Astrocyte (in vitro differentiated cells and primary cell): ENCODE measurements around the gene TNFRSF1B. TPM values are rescaled to one million over a fixed set of nuclear protein-coding genes. Genes with fewer than 3 reads are reported as not detected.
A peak's percentile ranks its signal among the peaks of the same experiment; 100 is the strongest.

ENCODE experiments used
- DNase-seq: peaks from one replicate; pipeline ENCODE4 v3.0.0-alpha.2; 2010; ENCODE audit warnings: low read depth
- FAIRE-seq: peaks from 2 replicates; lab custom pipeline; 2011; peaks lifted over from hg19 to GRCh38; lab: Jason Lieb, UNC
- H2AFZ ChIP-seq: 2 replicates; pipeline ENCODE4 v1.6.0; 2012; ENCODE audit warnings: low read depth, low read length, inconsistent platforms
- H3K27ac ChIP-seq: 2 replicates; pipeline ENCODE4 v1.5.1; 2011; ENCODE audit warnings: low read depth, low read length, inconsistent platforms
- H3K27me3 ChIP-seq: 2 replicates; pipeline ENCODE4 v1.6.0; 2011; ENCODE audit warnings: low read length, inconsistent platforms; ENCODE audit not compliant: insufficient read depth
- H3K36me3 ChIP-seq: 2 replicates; pipeline ENCODE4 v1.5.1; 2011; ENCODE audit warnings: low read length, inconsistent platforms; ENCODE audit not compliant: insufficient read depth
- H3K4me1 ChIP-seq: 2 replicates; pipeline ENCODE4 v1.5.1; 2011; ENCODE audit warnings: low read length, inconsistent platforms; ENCODE audit not compliant: insufficient read depth
- H3K4me2 ChIP-seq: 2 replicates; pipeline ENCODE4 v1.6.0; 2012; ENCODE audit warnings: low read length, inconsistent platforms
- H3K4me3 ChIP-seq: 2 replicates; pipeline ENCODE4 v1.5.1; 2011; ENCODE audit warnings: low read depth, mild to moderate bottlenecking, low read length, inconsistent platforms; ENCODE audit not compliant: insufficient read depth
- H3K79me2 ChIP-seq: 2 replicates; pipeline ENCODE4 v1.6.0; 2012; ENCODE audit warnings: mild to moderate bottlenecking, low read length, inconsistent platforms; ENCODE audit not compliant: insufficient read depth
- H3K9ac ChIP-seq: 2 replicates; pipeline ENCODE4 v1.6.0; 2012; ENCODE audit warnings: mild to moderate bottlenecking, low read length, inconsistent platforms
- H3K9me3 ChIP-seq: 2 replicates; pipeline ENCODE4 v1.5.1; 2012; ENCODE audit warnings: low read depth, mild to moderate bottlenecking, low read length, inconsistent platforms; ENCODE audit not compliant: insufficient read depth
- H4K20me1 ChIP-seq: 2 replicates; pipeline ENCODE4 v1.6.0; 2012; ENCODE audit warnings: low read length, inconsistent platforms; ENCODE audit not compliant: insufficient read depth
- H3K27ac Mint-ChIP-seq: one replicate; pipeline ENCODE4 v1.8.0; 2021; ENCODE audit warnings: mild to moderate bottlenecking, mixed read lengths; ENCODE audit not compliant: unreplicated experiment
- H3K27me3 Mint-ChIP-seq: one replicate; pipeline ENCODE4 v1.8.0; 2021; ENCODE audit warnings: low read depth, mixed read lengths; ENCODE audit not compliant: unreplicated experiment
- H3K36me3 Mint-ChIP-seq: one replicate; pipeline ENCODE4 v1.8.0; 2021; ENCODE audit warnings: low read depth, mixed read lengths; ENCODE audit not compliant: unreplicated experiment
- H3K4me1 Mint-ChIP-seq: one replicate; pipeline ENCODE4 v1.8.0; 2021; ENCODE audit warnings: low read depth, mixed read lengths; ENCODE audit not compliant: unreplicated experiment
- H3K4me3 Mint-ChIP-seq: one replicate; pipeline ENCODE4 v1.8.0; 2021; ENCODE audit warnings: mild to moderate bottlenecking, moderate library complexity, mixed read lengths; ENCODE audit not compliant: unreplicated experiment
- H3K9me3 Mint-ChIP-seq: one replicate; pipeline ENCODE4 v1.8.0; 2021; ENCODE audit warnings: mild to moderate bottlenecking, mixed read lengths; ENCODE audit not compliant: unreplicated experiment
- CTCF ChIP-seq: IDR thresholded peaks from 2 replicates; pipeline ENCODE4 v1.5.1; 2011; ENCODE audit warnings: low read depth, mild to moderate bottlenecking, inconsistent platforms, low read length, moderate library complexity; ENCODE audit not compliant: insufficient read depth
- EZH2 ChIP-seq: IDR thresholded peaks from 2 replicates; pipeline ENCODE4 v1.6.1; 2012; ENCODE audit warnings: mild to moderate bottlenecking, low read length, inconsistent platforms; ENCODE audit not compliant: insufficient read depth
- microRNA-seq: library from miRNA; unstranded; fragments of <30 nt; microRNA quantifications from one replicate; pipeline ENCODE4 v1.2.0, GENCODE V29; 2020
- total RNA-seq: library from RNA; stranded (reverse); gene quantifications from 2 replicates; pipeline ENCODE4 v1.2.1, GENCODE V29; 2021

The TNFRSF1B gene
- total RNA-seq, 1 donor from 2014 or later: 0.09 TPM

- Histone ChIP-seq H3K79me2 (no peaks in the 10 kb centered on the region), H3K27me3 (no peaks in the 10 kb centered on the region), H3K4me3 (no peak overlapping the region), H3K36me3 (peaks cover 34% of the 10 kb centered on the region), H4K20me1 (no peaks in the 10 kb centered on the region), H3K9me3 (no peaks in the 10 kb centered on the region), H3K9ac (no peak overlapping the region), H3K4me1 (no peaks in the 10 kb centered on the region), H3K4me2 (no peak overlapping the region), H3K27ac (no peak overlapping the region), H2AFZ (no peak overlapping the region)
- FAIRE-seq (no peak), DNase-seq (peak; percentile 59)
- Mint-ChIP-seq H3K27me3 (no peaks in the 10 kb centered on the region), H3K4me1 (peaks cover 11% of the 10 kb centered on the region), H3K36me3 (peaks cover 21% of the 10 kb centered on the region), H3K9me3 (no peaks in the 10 kb centered on the region), H3K4me3 (no peak overlapping the region), H3K27ac (no peak overlapping the region)
- TF ChIP-seq CTCF (no peak), EZH2 (no peak)
These were observed 84.7 kb downstream of the TNFRSF1B start for GRCh38 chr1:12251442-12251841.

GRCh38 chr1:12255913-12256312, 89.1 kb downstream of the TNFRSF1B start:
- H3K27me3 ChIP-seq: no peaks in the 10 kb centered on the region
- no peak overlapping the region for H3K9ac ChIP-seq
- Mint-ChIP-seq H3K27ac (no peak overlapping the region), H3K4me3 (no peak overlapping the region), H3K9me3 (no peaks in the 10 kb centered on the region), H3K36me3 (peaks cover 19% of the 10 kb centered on the region), H3K27me3 (no peaks in the 10 kb centered on the region), H3K4me1 (peaks cover 6% of the 10 kb centered on the region)
- FAIRE-seq: no peak
- no peak overlapping the region for H3K4me2 ChIP-seq
- H2AFZ ChIP-seq: no peak overlapping the region
- TF ChIP-seq CTCF (no peak), EZH2 (no peak)
- peaks cover 25% of the 10 kb centered on the region for H3K36me3 ChIP-seq
- no peaks in the 10 kb centered on the region for H3K4me1 ChIP-seq
- no peaks in the 10 kb centered on the region for H3K79me2 ChIP-seq
- no peak overlapping the region for H3K4me3 ChIP-seq
- no peak overlapping the region for H3K27ac ChIP-seq
- no peaks in the 10 kb centered on the region for H4K20me1 ChIP-seq
- DNase-seq: no peak
- H3K9me3 ChIP-seq: no peaks in the 10 kb centered on the region

GRCh38 chr1:12258272-12258671, 91.5 kb downstream of the TNFRSF1B start:
- no peaks in the 10 kb centered on the region for H3K4me1 Mint-ChIP-seq
- H3K36me3 ChIP-seq: peaks cover 36% of the 10 kb centered on the region
- no peak overlapping the region for H3K27ac Mint-ChIP-seq
- no peak overlapping the region for H3K4me3 ChIP-seq
- no peaks in the 10 kb centered on the region for H3K79me2 ChIP-seq
- no peaks in the 10 kb centered on the region for H3K27me3 ChIP-seq
- H3K4me2 ChIP-seq: no peak overlapping the region
- H3K9ac ChIP-seq: no peak overlapping the region
- H3K4me1 ChIP-seq: no peaks in the 10 kb centered on the region
- TF ChIP-seq CTCF (no peak), EZH2 (no peak)
- H3K27me3 Mint-ChIP-seq: no peaks in the 10 kb centered on the region
- H3K4me3 Mint-ChIP-seq: no peak overlapping the region
- no peak for FAIRE-seq
- no peaks in the 10 kb centered on the region for H4K20me1 ChIP-seq
- H3K9me3 Mint-ChIP-seq: no peaks in the 10 kb centered on the region
- H3K27ac ChIP-seq: no peak overlapping the region
- H3K36me3 Mint-ChIP-seq: peaks cover 23% of the 10 kb centered on the region
- H3K9me3 ChIP-seq: no peaks in the 10 kb centered on the region
- DNase-seq: no peak
- no peak overlapping the region for H2AFZ ChIP-seq

Small RNA genes lying within 50 kb of the gene (microRNA-seq; reads per million reads assigned to microRNA genes)
- gene MIR4632: not detected
- not detected for gene MIR7846

Other genes starting within 250 kb of the TNFRSF1B start
- gene KIAA2013, start 240.6 kb upstream of the TNFRSF1B start, total RNA-seq: 56.0 and 60.4 TPM in 2 replicates
- 375 and 500 TPM in 2 replicates for gene PLOD1, start 232.3 kb upstream of the TNFRSF1B start, total RNA-seq
- 74.0 and 75.5 TPM in 2 replicates for gene MFN2, start 186.5 kb upstream of the TNFRSF1B start, total RNA-seq
- gene MIIP, start 147.5 kb upstream of the TNFRSF1B start, total RNA-seq: 29.1 and 33.8 TPM in 2 replicates
- gene TNFRSF8, start 103.7 kb upstream of the TNFRSF1B start, total RNA-seq: 0.16 and 0.22 TPM in 2 replicates
- gene VPS13D, start 63.0 kb downstream of the TNFRSF1B start, total RNA-seq: 25.9 and 28.8 TPM in 2 replicates